RKO (cell line): ENCODE data around the gene CDH23.

ENCODE experiments used
- DNase-seq: peaks from one replicate; pipeline ENCODE4 v3.0.0-alpha.2; 2016; ENCODE audit warnings: low spot score

The CDH23 gene

GRCh38 chr10:71708897-71709882 lies 312.5 kb downstream of the CDH23 start:
- DNase-seq: no peak

GRCh38 chr10:71710519-71710918 lies 313.8 kb downstream of the CDH23 start:
- DNase-seq: no peak

GRCh38 chr10:71711052-71711623 lies 314.4 kb downstream of the CDH23 start:
- no peak for DNase-seq

DNA sequence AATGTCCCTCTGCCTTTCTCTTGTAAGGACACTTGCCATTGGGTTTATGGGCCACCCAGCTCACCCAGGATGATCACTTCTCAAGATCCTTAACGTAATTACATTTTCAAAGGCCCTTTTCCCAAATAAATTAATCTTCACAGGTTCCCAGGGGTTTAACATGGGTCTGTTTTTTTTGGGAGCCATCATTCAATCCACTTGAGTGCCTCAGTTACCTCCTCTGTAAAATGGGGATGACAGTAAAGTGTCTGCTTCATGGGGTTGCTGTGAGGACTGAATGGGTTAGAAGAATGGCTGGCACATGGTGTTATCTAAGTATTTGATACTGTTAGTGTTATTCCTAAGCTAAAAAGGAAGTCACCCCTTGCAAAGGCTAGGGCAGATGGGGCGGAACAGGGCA lies 315.4 kb downstream of the CDH23 start:
- DNase-seq: no peak

DNA sequence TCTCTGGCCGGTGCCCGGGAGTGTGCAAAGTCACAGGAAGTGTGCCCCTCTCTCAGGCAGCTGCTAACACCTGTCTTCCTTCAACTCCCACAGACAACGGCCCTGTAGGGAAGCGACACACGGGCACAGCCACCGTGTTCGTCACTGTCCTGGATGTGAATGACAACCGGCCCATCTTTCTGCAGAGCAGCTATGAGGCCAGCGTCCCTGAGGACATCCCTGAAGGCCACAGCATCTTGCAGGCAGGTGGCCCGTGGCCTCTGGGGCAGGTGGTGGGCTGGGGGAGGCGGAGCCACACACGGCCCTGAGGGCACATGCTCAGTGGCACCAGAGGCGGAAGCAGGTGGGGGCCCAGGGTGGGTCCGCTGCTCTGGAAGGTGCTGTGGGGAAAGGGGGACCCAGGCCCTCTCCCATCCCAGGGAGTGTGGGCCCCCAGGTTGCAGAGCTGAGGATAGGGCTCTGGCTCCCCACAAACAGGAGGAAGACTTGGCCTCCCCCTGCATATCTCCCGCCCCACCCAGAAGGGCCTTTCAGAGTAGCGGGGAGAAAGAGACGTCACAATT lies 315.9 kb downstream of the CDH23 start:
- no peak for DNase-seq

DNA sequence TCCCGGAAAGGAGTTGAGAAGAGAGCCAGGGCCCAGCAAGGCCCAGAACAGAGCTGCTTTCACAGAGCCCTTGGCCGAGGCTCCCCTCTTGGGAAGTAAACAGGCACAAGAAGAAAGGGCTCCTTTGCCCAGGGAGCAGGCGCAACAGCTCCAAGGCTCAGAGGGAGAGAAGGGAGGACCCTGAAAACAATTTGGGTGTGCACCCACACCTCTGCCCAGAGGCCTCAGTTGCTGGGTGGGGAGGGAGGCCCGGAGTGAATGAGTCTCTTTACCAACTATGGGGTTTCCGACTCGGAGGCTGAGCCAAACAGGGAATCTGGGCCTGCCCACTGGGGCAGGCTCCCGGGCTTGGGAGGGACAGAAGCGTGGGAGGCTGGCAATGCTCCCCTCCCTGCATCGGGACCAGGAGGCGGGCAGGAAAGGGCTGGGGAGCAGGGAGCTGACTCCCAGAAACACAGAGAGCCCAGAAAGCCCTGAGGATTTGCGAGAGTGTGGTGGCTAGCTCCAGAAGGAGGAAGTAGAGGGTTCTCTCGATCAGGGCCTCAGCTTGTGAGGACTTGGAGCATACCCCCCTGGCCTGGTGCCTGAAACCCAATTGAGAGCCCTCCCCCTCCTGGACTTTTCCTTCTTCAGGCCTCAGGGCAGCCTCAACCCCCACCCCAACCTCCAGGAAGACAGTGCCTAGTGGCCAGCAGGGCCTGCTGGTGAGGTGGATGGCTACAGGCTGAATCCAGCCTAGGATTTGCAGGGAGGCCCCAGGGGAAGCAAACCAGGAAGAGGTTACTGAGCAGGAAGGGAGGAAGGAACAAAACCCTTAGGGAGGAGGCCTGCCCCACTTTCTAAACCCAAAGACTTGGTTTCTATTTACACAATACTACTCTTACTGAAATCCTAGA lies 316.7 kb downstream of the CDH23 start:
- DNase-seq: no peak

GRCh38 chr10:71714031-71714410 lies 317.3 kb downstream of the CDH23 start:
- no peak for DNase-seq

- no peak for DNase-seq
Measured at GRCh38 chr10:71714592-71714991, 317.9 kb downstream of the CDH23 start.

- DNase-seq: no peak
Measured at GRCh38 chr10:71715026-71715425, 318.3 kb downstream of the CDH23 start.

GRCh38 chr10:71715860-71716259 lies 319.1 kb downstream of the CDH23 start:
- no peak for DNase-seq

DNA sequence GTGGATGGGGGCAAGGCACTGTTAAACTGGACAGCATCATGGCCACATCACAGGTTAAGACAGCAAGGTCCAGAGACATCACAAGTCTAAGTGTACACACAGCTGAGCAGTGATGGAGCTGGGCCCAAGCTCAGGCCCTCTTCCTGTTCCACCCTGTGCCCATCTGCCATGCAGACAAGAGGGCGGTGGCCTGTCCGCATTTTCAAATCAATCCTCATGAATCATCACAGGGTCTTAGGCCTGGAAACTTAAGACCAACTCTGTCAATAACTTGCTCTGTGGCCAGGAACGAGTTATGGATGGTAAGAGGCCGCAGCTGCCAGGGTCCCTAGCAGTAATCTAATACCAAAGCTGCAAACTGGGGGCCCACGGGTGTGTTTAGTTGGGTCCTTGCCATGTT lies 319.7 kb downstream of the CDH23 start:
- DNase-seq: no peak

DNA sequence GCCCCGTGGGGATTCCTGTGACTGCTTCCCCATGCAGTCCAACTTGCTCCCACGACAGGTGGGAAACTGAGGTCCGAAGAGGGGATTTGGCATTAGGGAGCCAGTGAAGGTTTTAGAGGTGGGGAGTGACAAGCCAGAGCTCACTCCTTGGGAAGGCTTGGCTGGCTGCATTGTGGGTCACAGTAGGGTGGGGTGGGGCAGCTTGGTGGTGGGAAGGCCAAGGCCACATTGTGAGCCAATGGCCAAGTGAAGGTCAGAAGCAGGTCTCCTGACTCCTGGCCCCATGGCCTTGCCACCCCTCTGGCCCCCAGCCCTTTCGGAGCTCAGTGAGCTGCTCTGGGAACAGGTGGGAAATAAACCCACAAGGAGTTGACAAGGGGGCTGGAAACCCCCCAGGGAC lies 320.3 kb downstream of the CDH23 start:
- DNase-seq: no peak

GRCh38 chr10:71717551-71717951 lies 320.8 kb downstream of the CDH23 start:
- no peak for DNase-seq

DNA sequence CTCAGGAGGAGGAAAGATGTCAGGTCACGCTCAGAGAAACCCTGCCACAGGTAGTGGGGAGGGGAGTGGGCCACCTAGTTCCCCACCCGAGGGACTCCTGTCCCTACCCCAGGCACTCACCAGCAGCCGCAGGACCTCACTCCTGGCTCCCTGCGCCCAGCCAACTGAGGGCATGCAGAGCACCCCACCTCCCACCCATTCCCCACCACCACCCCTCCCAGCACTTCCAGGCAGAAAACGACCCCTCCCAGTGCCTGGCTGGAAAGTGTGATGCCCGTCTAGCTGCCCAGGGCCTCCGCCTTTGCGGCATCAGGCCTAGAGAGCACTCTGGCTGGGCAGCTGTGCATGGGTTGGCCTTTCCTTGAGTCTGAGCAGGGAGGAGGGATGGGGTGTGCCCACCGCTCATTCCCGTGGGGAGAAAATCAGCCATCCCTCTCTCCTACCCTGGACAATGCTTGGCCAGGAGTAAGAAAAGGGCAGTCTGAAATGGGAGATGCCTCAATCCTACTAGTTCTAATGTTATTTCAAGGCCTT lies 321.5 kb downstream of the CDH23 start:
- DNase-seq: no peak

DNA sequence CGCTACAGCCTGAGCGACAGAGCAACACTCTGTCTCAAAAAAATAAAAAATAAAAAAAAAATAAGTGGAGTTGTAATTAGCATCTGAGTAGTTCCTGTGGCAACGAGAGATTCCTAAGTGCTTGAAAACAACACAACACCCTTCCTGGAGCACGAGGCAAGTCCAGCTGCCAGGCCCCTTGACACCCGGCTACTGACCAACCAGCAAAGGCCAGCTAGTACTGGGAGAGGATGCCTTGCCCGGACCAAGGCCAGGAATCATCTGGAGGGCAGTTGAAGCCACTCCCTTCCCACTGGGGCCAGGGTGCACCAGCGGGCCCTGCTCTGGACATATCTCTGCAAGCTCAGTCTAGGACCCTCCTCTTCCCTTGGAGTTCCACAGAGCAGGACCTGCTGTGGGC lies 322.3 kb downstream of the CDH23 start:
- DNase-seq: no peak

GRCh38 chr10:71719464-71720201 lies 322.9 kb downstream of the CDH23 start, which contains the start of gene C10orf105:
Gene C10orf105 (minus strand): TSS chr10:71719778. CDS start chr10:71716337, 3,441 bp downstream.
- DNase-seq: no peak

DNA sequence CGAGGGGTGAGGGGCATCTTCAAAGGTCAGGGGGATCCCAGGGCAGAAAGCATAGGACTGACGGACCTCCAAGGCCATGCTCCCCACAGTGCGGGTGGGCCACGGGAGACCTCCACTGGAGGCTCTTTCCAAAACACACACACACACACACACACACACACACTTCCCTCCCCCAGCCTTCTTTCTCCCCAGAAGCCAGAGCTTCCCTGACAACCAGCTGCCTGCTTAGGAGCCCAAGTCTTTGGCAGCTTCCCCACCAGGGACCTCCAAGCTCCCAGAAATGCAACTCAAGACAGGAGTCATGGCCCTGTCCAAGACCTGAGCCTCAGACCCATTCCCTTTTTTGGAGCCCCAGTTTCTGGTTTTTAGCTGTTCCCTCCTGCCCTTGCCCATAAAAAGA lies 323.6 kb downstream of the CDH23 start:
- no peak for DNase-seq

GRCh38 chr10:71721313-71721712 lies 324.6 kb downstream of the CDH23 start:
- DNase-seq: no peak

GRCh38 chr10:71722849-71723248 lies 326.1 kb downstream of the CDH23 start:
- no peak for DNase-seq

DNA sequence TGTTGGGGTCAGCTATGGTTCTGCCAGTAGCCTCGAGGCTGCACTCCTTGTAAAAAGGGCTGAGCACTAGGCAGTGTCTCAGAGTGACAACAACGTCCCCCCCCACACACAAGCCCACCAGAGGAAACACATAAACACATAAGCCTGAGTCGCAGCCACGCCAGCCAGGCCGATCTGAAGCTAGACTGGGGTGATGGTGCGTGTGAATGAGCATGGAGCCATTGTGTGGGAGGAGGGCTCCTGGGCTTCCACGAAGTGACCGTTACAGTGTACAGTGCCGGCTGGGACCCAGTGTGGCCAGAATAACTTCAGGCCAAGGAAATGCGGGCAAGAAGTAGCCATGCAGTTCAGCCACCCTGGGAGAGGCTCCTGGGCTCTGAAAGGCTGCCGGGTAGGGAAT lies 326.6 kb downstream of the CDH23 start:
- DNase-seq: no peak

GRCh38 chr10:71724539-71724938 lies 327.8 kb downstream of the CDH23 start:
- DNase-seq: no peak
